MCF 10A (cell line): ENCODE results near the gene KDM4B. TPM values are rescaled to one million over a fixed set of nuclear protein-coding genes. Genes with fewer than 3 reads are reported as not detected.
"Not testable (repeated sequence)": the region's sequence is repeated elsewhere in the genome, so short reads cannot be mapped to it uniquely, and the experiment has no call there.

Experiments
- BruUV-seq: library from RNA; stranded (reverse); fragments of 400-500 nt; replicated peaks from 2 replicates; lab custom pipeline; 2021; lab: Mats Ljungman, UMichigan
- CTCF ChIA-PET: fragments of 300-600 bp; sonication (Branson Sonifier 250); formaldehyde crosslinking; extraction: SDS; loops from one replicate; lab custom pipeline; 2021; ENCODE audit warnings: antibody characterized with exemption, inconsistent platforms; lab: Yijun Ruan, JAX
- POLR2A ChIA-PET: fragments of 300-600, 350-650 bp; sonication (Branson Sonifier 250); formaldehyde crosslinking; extraction: SDS; loops from one replicate; lab custom pipeline; 2020; ENCODE audit warnings: antibody characterized with exemption, inconsistent platforms; lab: Yijun Ruan, JAX
- DNase-seq: peaks from one replicate; pipeline ENCODE4 v3.0.0-alpha.2; 2018; ENCODE audit not compliant: unreplicated experiment
- H3K27ac Mint-ChIP-seq: one replicate; pipeline ENCODE4 v1.8.0; 2022; ENCODE audit warnings: mild to moderate bottlenecking, low read depth, mixed read lengths; ENCODE audit not compliant: unreplicated experiment
- H3K27me3 Mint-ChIP-seq: one replicate; pipeline ENCODE4 v1.8.0; 2022; ENCODE audit warnings: mixed read lengths; ENCODE audit not compliant: insufficient read depth, unreplicated experiment
- H3K36me3 Mint-ChIP-seq: one replicate; pipeline ENCODE4 v1.8.0; 2022; ENCODE audit warnings: mild to moderate bottlenecking, moderate library complexity, mixed read lengths; ENCODE audit not compliant: insufficient read depth, unreplicated experiment
- H3K4me1 Mint-ChIP-seq: one replicate; pipeline ENCODE4 v1.8.0; 2022; ENCODE audit warnings: mixed read lengths; ENCODE audit not compliant: insufficient read depth, unreplicated experiment
- H3K4me3 Mint-ChIP-seq: one replicate; pipeline ENCODE4 v1.8.0; 2022; ENCODE audit warnings: mild to moderate bottlenecking, moderate library complexity, mixed read lengths; ENCODE audit not compliant: unreplicated experiment
- H3K9me3 Mint-ChIP-seq: one replicate; pipeline ENCODE4 v1.8.0; 2022; ENCODE audit warnings: mixed read lengths; ENCODE audit not compliant: unreplicated experiment
- CTCF ChIP-seq: fragments of 200-600 bp; IDR thresholded peaks from one replicate; pipeline ENCODE4 v1.8.0; 2022; ENCODE audit warnings: antibody characterized with exemption, mild to moderate bottlenecking; ENCODE audit not compliant: unreplicated experiment
- intact Hi-C: fragments of 100-400 bp; cut with micrococcal nuclease; formaldehyde crosslinking; loops from 2 replicates; pipeline ENCODE4 v1.14.1; 2022
- total RNA-seq: library from RNA; stranded (reverse); gene quantifications from 2 replicates; pipeline ENCODE4 v1.2.3, GENCODE V29; 2022

The KDM4B gene
- total RNA-seq, 1 experiment from 2014 or later: 34.4 TPM

GRCh38 chr19:5194641-5195040, 225.7 kb downstream of the KDM4B start:
- no peak for DNase-seq
- no peaks in the 10 kb centered on the region for H3K27me3 Mint-ChIP-seq

GRCh38 chr19:5195587-5195986, 226.7 kb downstream of the KDM4B start:
- intact Hi-C loops, H3K27ac Mint-ChIP-seq, H3K27me3 Mint-ChIP-seq, H3K36me3 Mint-ChIP-seq, POLR2A ChIA-PET, H3K4me3 Mint-ChIP-seq, H3K4me1 Mint-ChIP-seq, H3K9me3 Mint-ChIP-seq, DNase-seq, BruUV-seq, CTCF ChIA-PET: not testable (repeated sequence)

More at GRCh38 chr19:5194641-5195040, 225.7 kb downstream of the KDM4B start:
- Mint-ChIP-seq H3K4me1 (no peaks in the 10 kb centered on the region), H3K9me3 (no peaks in the 10 kb centered on the region), H3K36me3 (no peaks in the 10 kb centered on the region), H3K27ac (no peak overlapping the region), H3K4me3 (no peak overlapping the region)
- intact Hi-C loops: no loop called here
- BruUV-seq: no TSS peak
- CTCF ChIA-PET: no interaction called here
- POLR2A ChIA-PET: no interaction called here
- TF ChIP-seq CTCF: no peak

GRCh38 chr19:5196832-5197231, 227.9 kb downstream of the KDM4B start:
- intact Hi-C loops: no loop called here
- no TSS peak for BruUV-seq

GRCh38 chr19:5200844-5201243, 231.9 kb downstream of the KDM4B start:
- no peak for DNase-seq
- no peak for TF ChIP-seq CTCF
- Mint-ChIP-seq H3K36me3 (no peaks in the 10 kb centered on the region), H3K9me3 (no peaks in the 10 kb centered on the region), H3K27ac (no peak overlapping the region), H3K27me3 (no peaks in the 10 kb centered on the region), H3K4me1 (no peaks in the 10 kb centered on the region), H3K4me3 (no peak overlapping the region)
- ChIA-PET CTCF (no interaction called here), POLR2A (no interaction called here)
- intact Hi-C loops: no loop called here
- BruUV-seq: no TSS peak

More at GRCh38 chr19:5196832-5197231, 227.9 kb downstream of the KDM4B start:
- H3K9me3 Mint-ChIP-seq: no peaks in the 10 kb centered on the region
- no peak overlapping the region for H3K4me3 Mint-ChIP-seq
- no peaks in the 10 kb centered on the region for H3K4me1 Mint-ChIP-seq
- ChIA-PET POLR2A (interaction anchor here (0.6 kb wide), 1 partner anchor 242 kb away, joined by 3 read pairs; no protein-coding TSS in a partner anchor), CTCF (no interaction called here)
- DNase-seq: no peak
- H3K27ac Mint-ChIP-seq: no peak overlapping the region
- H3K36me3 Mint-ChIP-seq: no peaks in the 10 kb centered on the region
- no peak for TF ChIP-seq CTCF
- H3K27me3 Mint-ChIP-seq: no peaks in the 10 kb centered on the region

GRCh38 chr19:5202553-5202952, 233.6 kb downstream of the KDM4B start:
- POLR2A ChIA-PET: no interaction called here
- no peak for DNase-seq
- no peaks in the 10 kb centered on the region for H3K9me3 Mint-ChIP-seq
- TF ChIP-seq CTCF: no peak
- no peak overlapping the region for H3K4me3 Mint-ChIP-seq
- CTCF ChIA-PET: no interaction called here
- no TSS peak for BruUV-seq
- H3K36me3 Mint-ChIP-seq: peaks cover 6% of the 10 kb centered on the region
- no peaks in the 10 kb centered on the region for H3K4me1 Mint-ChIP-seq
- intact Hi-C loops: no loop called here
- no peak overlapping the region for H3K27ac Mint-ChIP-seq
- no peaks in the 10 kb centered on the region for H3K27me3 Mint-ChIP-seq
